ENCODE results near the gene ZNF501. TPM values are rescaled to one million over a fixed set of nuclear protein-coding genes. Genes with fewer than 3 reads are reported as not detected.

The ZNF501 gene
- total and polyA plus RNA-seq, 2 of the 4 experiments (the other 2 are of a cell fraction): 1.1 to 3.2 TPM

GRCh38 chr3:44721231-44722102, 8.0 kb upstream of the ZNF501 start:
- Histone ChIP-seq H2BK15ac (ENCODE audit: low read depth, low read length) (no peak overlapping the region), H2AK5ac (ENCODE audit: low read depth, low read length) (no peak overlapping the region), H3K4ac (ENCODE audit: low read depth, low read length) (no peak overlapping the region), H3K27ac (ENCODE audit: insufficient read depth, low read length) (no peak overlapping the region), H3K4me1 (ENCODE audit: control insufficient read depth, insufficient read depth, low read length) (no peaks in the 10 kb centered on the region), H4K20me1 (ENCODE audit: insufficient read depth, low read length) (no peaks in the 10 kb centered on the region), H3K36me3 (ENCODE audit: control insufficient read depth, insufficient read depth, low read length) (peaks cover 15% of the 10 kb centered on the region), H3K9ac (ENCODE audit: low read depth, low read length) (no peak overlapping the region), H4K8ac (ENCODE audit: low read depth in 2 of 2, low read length in 2 of 2) (no peak overlapping the region), H4K5ac (ENCODE audit: low read depth, low read length) (no peak overlapping the region), H3K23ac (ENCODE audit: low read depth, low read length) (no peak overlapping the region), H3K4me3 (ENCODE audit: insufficient read depth, low read depth, low read length) (no peak overlapping the region), H2BK5ac (ENCODE audit: low read depth, low read length, poor library complexity, severe bottlenecking) (no peak overlapping the region), H2BK120ac (ENCODE audit: low read depth, low read length) (no peak overlapping the region), H3K9me1 (ENCODE audit: insufficient read depth, low read length) (no peaks in the 10 kb centered on the region), H2AFZ (replicated peaks; ENCODE audit: low read length, poor library complexity) (no peak overlapping the region), H3K18ac (ENCODE audit: low read depth, low read length) (no peak overlapping the region), H3K56ac (ENCODE audit: extremely low read depth, insufficient read depth, low read length) (no peak overlapping the region), H3K9me3 (ENCODE audit: control insufficient read depth, insufficient read depth, low read length) (peaks cover 79% of the 10 kb centered on the region), H3K79me1 (ENCODE audit: low read depth in 1 of 2, low read length in 2 of 2) (no peaks in the 10 kb centered on the region; a peak in 1 of 4 replicates), H3K14ac (replicated peaks; ENCODE audit: low read depth, low read length) (no peak overlapping the region), H4K91ac (ENCODE audit: insufficient read depth, low read depth, low read length) (no peak overlapping the region), H3K27me3 (ENCODE audit: control insufficient read depth, insufficient read depth, low read length) (no peaks in the 10 kb centered on the region), H2BK20ac (ENCODE audit: low read depth, low read length) (no peak overlapping the region), H2AK9ac (replicated peaks; ENCODE audit: low read depth, low read length, poor library complexity) (no peak overlapping the region), H3K4me2 (ENCODE audit: low read depth, low read length) (no peak overlapping the region)
- peak; percentile 6 for DNase-seq
- ChIA-PET CTCF (no interaction called here), POLR2A (ENCODE audit: unreplicated experiment) (no interaction called here)
- no CpG with 5 or more reads among the region's 10 CpGs for WGBS, 2 experiments (ENCODE audit: extremely low coverage in 2 of 2, insufficient read length in 1 of 2)
- no TSS peak for BruUV-seq (replicated peaks)
- in situ Hi-C loops (cut with MboI; ENCODE audit: low sequenced_read_pairs) (no loop called here), dilution Hi-C loops (cut with HindIII; ENCODE audit: low sequenced_read_pairs, unreplicated experiment) (no loop called here), intact Hi-C loops (cut with micrococcal nuclease) (no loop called here)
- no peak for TF ChIP-seq BHLHE40 (IDR thresholded peaks at IDR 0.05; ENCODE audit: low read depth, low read length)
- peak; percentile 81 for TF ChIP-seq CEBPB (IDR thresholded peaks at IDR 0.05; ENCODE audit: low read depth, low read length)
- ATAC-seq (ENCODE audit: low read depth): no peak

Measured in IMR-90 (cell line).